NCI-H345 (cell line): Measurements from ENCODE around the gene STAT5B.
A peak's percentile ranks its signal among the peaks of the same experiment; 100 is the strongest.

Experiments used
- DNase-seq: peaks from one replicate; lab custom pipeline; 2025; lab: John Stamatoyannopoulos, UW

Gene STAT5B

GRCh38 chr17:42179911-42180410 is 96.2 kb downstream of the STAT5B start:
- peak; percentile 3 for DNase-seq

GRCh38 chr17:42179335-42179734 is 96.9 kb downstream of the STAT5B start:
- no peak for DNase-seq

GRCh38 chr17:42178817-42179216 is 97.4 kb downstream of the STAT5B start:
- no peak for DNase-seq

- DNase-seq = no peak
Measured at GRCh38 chr17:42177684-42178083, 98.5 kb downstream of the STAT5B start.

- DNase-seq = no peak
Measured at GRCh38 chr17:42174126-42174783, 101.9 kb downstream of the STAT5B start.

GRCh38 chr17:42171831-42172230 is 104.4 kb downstream of the STAT5B start:
- DNase-seq = no peak

- DNase-seq = no peak
Measured at GRCh38 chr17:42169351-42169750, 106.8 kb downstream of the STAT5B start.

- no peak for DNase-seq
Measured at GRCh38 chr17:42167807-42168206, 108.4 kb downstream of the STAT5B start.

GRCh38 chr17:42166196-42166763 is 109.9 kb downstream of the STAT5B start:
- no peak for DNase-seq

GRCh38 chr17:42165751-42166150 is 110.4 kb downstream of the STAT5B start:
- no peak for DNase-seq

- no peak for DNase-seq
Measured at GRCh38 chr17:42163696-42164407, 112.3 kb downstream of the STAT5B start.

GRCh38 chr17:42163113-42163512 is 113.1 kb downstream of the STAT5B start:
- DNase-seq = no peak

- no peak for DNase-seq
Measured at GRCh38 chr17:42160531-42160910, 115.7 kb downstream of the STAT5B start.

- DNase-seq = no peak
Measured at GRCh38 chr17:42159796-42160530, 116.2 kb downstream of the STAT5B start.

GRCh38 chr17:42155614-42156045 is 120.6 kb downstream of the STAT5B start:
- DNase-seq = no peak

GRCh38 chr17:42153919-42154742 is 122.1 kb downstream of the STAT5B start:
- DNase-seq = no peak
